HG02884 (cell line): ENCODE measurements around the gene RNASE11.
"Not testable (repeated sequence)": the region's sequence is repeated elsewhere in the genome, so short reads cannot be mapped to it uniquely, and the experiment has no call there.

Experiments used
- ATAC-seq: cut with Tn5 transposase; IDR thresholded peaks from one replicate; pipeline ENCODE4 v1.9.1; 2021; ENCODE audit warnings: mild to moderate bottlenecking, moderate library complexity; ENCODE audit not compliant: unreplicated experiment

The RNASE11 gene

DNA sequence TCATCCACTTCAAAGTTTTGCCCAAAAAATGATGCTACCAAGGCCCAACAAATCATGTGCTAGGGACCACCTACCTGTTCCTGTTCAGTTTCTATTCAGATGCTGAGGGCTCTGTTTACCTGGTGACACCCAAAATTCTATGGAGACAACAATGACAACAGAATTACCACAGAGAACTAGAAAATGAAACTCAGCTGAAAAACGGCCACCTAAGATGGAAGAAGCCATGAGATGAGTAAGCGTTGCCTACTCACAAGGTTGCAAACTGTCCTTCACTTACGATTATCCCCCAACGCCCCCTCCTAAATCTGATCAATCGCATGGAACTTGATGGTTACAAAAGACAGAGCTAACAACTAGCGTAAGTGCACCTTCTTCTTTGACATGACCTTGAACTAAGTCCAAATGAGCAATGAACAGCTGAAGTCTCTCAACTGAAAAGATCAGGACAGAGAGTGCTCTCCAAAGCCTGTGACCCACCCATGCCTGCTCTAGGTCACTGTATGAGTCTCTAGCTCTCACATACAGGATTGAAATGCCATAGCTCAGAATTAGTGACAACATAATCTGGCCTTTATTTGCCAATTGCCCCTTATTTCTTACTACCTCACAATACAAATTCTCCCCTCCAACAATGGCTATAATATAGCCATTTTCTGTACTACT, at the start of gene RNASE11:
Gene RNASE11 (minus strand): TSS at position 513 of the 666 bp plus-strand sequence.
- no peak for ATAC-seq

DNA sequence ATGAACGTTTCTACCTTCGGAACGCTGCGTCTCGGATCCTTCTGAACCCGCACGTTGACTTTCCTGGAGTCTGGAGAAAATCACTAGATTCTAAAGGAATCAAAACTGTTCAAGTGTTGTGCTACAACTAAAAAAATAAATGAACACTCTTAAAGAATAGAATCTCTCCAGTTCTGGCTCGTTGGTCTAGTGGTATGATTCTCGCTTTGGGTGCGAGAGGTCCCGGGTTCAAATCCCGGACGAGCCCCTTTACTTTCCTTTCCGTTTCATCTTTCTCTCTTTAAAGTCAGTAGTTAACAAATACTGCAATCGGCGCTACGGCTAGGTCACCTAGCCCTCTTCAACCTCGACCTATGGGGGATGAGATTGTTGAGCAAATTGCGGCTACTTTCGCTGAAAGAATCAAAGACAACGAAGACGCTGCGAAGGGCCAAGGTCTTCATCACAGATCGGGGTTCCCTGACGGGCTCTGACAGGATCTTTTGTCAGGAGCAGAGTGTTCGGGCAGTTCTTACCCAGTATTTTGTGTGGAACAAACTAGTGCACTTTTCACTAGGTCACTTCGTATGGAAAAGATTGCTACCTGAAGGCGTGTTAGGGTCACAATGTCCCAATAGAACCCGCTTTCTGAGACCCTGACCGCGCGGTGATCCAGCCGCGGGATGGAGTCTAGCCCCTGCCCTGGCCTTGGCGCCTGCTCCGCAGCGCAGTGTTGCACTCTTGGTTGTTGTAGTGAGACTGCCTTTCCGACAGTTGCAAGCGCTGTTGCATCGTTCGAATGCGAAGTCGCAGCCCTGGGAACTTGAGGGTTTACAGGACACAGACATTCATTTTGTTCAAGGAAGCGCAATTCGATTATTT, 45.3 kb upstream of the RNASE11 start:
- peak; percentile 60 for ATAC-seq

DNA sequence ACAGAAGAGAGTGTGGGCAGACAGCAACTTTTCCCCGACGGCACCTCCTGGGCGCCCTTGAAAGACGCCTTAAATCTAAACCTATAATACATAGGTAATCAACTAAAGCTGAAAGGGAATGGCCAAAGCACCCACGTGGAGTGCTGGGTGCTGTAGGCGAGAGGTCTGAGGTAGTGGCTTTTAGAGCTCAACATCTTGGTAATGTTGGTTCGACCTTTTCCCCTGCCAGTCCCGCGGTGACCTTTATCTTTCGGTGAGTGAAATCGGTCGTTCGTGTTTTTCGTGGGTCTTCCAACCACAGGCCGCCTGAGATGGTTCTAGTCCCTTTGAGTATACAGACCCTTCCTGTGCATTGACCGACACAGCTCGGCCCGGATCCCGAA, 44.6 kb upstream of the RNASE11 start:
- ATAC-seq, result no peak

DNA sequence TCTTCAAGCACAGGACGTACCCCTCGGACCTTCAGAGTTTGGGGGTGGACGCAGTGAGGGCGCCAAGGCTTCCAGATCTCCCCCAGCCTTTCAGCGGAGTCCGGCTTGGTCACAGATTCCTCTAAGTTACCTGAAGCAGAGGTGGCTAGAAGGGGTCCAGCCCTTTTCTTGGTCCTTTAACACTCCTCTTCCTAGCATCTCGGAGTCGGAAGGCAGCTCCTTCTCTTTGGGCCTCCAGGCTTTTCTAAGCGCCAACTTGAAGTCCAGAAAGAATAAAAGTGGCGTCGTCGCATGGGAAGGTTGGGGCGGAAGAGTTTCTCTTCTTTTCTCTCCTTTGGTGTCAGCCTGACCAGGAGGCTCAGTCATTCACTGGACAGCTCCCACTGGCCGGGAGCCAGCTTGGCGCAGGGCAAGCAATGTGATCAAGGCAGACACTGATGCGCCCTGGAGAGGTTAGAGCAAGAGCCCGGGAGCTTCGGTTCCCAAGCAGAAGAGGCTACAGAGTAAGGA, 44.1 kb upstream of the RNASE11 start:
- ATAC-seq, result no peak

DNA sequence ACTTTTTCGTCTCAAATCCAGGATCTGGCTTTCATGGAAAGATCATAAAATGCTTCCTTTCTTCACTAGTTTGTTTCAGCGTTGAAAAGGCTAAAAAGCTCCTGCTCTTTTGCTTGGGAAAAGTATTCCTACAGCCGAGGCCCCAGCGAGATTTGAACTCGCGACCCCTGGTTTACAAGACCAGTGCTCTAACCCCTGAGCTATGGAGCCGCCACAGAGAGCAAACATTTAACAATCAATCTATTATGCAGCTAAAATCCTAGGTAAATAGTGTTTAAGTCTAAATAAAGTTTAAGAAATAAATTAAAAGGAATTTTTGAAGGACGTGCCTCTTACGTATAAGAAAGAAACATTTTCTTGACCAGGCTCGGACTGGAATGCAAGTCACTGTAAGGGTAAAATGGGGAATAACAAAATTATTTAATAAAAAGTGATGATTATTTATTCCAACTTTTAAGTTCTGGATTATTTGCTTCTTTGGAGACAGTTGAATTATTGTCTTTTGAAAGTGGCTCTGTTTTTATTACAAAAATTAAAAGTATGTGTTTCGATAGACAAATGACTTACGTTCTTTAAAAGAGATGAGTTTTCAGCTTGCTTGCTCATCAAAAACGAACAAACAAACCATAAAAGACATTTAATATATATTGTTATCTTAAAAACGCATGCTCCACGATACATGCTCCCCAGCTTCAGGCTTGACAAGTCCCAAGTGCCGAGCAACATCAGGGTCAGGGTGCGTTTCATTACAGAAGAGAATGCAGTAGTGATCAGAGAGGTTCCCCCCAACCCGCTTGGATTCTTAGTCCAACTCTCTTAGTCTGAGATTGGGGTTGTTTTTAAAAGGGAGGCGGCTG, 43.5 kb upstream of the RNASE11 start:
- ATAC-seq, result no peak

DNA sequence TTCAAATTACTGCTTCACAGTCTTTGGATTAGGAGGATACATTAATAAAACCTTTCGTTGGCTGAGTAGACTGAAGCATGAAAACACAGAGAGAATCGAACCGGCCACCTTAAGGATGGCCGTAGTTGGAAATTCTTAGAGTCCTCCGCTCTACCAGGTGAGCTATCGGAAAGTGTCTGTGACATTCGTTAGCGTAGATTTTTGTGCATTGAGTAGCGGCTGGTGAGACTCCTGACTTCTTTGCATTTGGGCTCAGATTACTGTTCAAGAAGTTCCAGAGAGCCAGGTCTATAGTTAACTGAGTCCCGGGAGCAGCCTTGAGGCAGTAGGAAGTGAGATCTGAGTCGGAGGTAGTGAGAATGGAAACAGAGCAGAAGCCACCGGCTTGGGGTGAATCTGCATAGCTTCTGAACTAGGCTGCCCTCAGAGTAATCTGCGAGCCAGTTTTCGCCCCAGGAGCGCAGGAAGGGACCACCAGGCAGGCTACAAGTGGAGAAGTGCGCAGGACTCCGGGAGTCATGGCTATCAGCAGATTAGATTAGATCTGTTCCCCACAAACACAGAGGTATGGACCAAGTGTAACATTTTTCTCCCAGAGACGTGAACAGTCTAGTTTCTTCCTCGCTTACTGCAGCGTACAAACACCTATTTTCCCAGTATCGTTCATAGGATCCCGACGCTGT, 42.7 kb upstream of the RNASE11 start:
- no peak for ATAC-seq

DNA sequence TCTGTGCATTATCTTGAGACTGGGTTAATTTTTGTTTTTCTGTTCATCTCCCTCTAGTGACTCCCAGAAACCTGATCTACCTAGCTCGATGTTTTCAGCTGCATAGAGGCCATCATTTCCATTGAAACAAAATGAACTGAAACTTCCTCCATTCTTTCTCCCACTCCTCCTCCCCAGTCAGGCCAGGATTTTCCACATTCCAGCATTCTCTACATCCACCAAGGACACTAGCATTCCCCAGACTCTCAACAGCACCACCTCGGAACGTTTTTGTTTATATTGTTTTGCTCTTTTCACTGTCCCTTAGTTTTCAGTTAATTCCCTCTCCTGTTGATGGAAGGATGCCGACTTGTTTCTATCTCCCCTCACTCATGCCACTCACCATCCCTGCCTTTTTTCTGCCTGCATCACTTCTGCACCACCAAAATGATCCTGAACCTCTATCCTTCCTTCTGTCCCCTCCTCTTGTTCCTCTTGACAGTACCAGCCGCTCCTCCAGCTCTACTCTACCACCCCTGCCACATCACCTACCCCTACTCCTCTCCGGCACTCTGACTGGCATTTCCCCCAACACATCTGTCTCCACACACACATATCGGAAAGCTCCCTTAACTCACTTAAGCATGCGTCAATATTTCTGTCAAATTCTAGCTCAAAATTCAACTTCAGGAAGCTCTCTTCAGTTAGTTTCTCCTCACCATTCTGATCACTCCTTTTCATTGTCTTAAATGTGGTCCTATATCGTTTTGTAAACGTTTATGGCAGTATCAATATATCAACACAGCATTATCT, 40.5 kb upstream of the RNASE11 start:
- no peak for ATAC-seq

DNA sequence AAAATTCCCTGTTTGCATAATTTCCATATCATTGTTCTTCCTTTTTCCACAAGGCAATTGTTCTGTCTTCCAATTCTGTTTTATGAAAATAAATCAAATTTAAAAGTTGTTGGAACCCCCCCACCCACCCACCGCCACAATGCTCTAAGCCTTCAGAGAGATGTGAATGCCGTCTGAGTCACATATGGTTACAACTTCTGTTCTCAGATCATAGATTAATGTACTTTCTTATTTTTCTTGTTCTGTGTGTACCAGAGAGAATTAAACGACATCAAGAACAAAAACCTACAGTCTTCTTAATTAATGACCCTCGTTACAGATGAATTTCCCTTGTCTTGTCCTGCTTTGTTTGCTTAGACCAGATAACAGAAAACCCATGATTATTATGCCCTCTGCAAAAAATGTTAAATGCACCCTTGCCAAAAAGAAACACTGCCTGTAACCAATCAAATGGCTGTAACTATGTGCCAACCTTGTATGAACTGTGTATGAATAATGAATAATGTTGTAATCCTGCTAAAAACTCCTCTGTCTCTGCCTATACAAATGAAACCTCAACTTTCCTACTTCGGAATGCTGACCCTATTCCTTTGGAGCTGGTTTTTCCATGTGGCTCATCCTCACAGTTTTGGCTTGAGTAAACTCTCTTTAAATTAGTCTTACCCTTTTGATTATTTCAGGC, 39.7 kb upstream of the RNASE11 start:
- no peak for ATAC-seq

- ATAC-seq, result no peak
Measured at GRCh38 chr14:20626274-20626673, 38.5 kb upstream of the RNASE11 start.

GRCh38 chr14:20624495-20625070, 36.8 kb upstream of the RNASE11 start:
- peak; percentile 48 for ATAC-seq

GRCh38 chr14:20623798-20624197, 36.0 kb upstream of the RNASE11 start:
- no peak for ATAC-seq

DNA sequence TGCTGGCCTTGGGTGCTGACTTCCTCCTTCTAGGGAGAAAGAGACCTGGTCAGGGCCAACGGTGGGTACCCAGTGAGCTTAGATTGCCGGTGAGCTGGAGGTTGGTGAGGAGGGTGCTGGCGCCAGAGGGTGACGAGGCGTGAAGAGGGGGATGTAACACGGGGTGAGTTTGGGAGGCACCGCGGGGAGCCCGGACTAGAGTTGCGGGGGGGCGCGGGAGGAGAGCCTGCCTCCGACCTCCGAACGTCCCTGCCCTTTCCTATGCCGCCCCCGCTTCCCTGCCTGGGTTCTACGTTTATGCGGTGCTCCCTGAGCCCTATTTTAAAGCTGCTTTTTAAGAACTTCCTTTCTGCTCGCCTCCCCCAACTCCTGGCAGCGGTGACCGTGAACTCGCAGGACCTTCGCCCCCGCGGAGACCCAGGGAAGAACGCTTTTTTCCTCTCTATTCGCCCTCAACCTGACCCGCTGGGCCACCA, 35.1 kb upstream of the RNASE11 start:
- ATAC-seq, result no peak

- ATAC-seq, result no peak
Measured at GRCh38 chr14:20620798-20621478, 33.1 kb upstream of the RNASE11 start.

- not testable (repeated sequence) for ATAC-seq
Measured at GRCh38 chr14:20619688-20620087, 31.9 kb upstream of the RNASE11 start.

- ATAC-seq, result no peak
Measured at GRCh38 chr14:20618271-20618749, 30.5 kb upstream of the RNASE11 start.

DNA sequence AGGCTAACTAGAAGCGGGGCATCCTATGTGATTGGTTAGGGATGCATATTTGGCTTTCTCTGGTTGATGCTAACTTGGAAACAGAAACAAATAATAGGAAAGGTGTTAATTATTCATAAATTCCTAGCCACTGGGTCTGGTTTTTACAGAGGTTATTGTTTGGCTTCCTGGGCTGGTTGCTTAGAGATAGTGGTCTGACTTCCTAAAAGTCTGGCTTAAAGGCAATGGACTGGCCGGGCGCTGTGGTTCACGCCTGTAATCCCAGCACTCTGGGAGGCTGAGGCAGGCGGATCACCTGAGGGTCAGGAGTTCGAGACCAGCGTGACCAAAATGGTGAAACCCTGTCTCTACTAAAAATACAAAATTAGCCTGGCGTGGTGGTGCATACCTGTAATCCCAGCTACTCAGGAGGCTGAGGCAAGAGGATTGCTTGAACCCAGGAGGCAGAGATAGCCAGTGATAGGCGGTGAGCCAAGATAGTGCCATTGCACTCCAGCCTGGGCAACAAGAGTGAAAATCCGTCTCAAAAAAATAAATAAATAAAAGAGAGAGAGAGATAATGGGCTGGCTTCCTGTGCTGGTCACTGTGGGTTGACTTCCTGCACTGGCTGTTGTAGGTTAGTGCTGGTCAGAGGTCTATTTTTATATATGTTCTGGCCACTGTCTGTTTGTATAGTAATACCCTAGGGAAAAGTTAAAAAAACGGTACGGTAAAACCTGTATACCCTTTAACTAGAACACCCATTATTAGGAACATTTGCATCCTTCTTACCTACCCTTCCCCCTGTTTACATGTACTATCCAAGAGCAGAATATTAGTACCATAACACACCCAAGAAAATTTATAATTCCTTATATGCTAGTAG, 29.6 kb upstream of the RNASE11 start:
- ATAC-seq, result no peak

DNA sequence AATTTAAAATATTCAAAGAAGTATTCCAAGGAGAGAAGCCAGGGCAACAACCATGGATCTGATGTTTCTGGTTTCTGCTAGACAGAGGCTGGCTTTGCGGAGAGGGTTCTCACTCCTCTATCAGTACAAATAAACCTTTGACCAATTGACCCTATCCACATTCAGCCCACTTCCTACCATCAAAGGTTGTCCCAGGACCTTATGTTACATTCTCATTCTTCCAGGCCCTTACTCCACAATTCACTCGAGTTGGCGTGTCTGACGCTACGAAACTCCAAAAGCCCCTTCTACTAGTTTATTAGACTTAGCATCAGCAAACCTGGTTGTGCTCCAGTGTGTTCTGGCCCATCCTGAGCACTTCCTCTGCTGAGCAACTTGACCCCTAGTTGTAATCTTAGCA, 28.2 kb upstream of the RNASE11 start:
- ATAC-seq, result no peak
